RWPE1 (cell line): Measurements from ENCODE around the gene MCFD2.

Experiments
- CTCF ChIA-PET: fragments of 350-600 bp; sonication (Branson Sonifier 250); formaldehyde crosslinking; extraction: SDS; loops from one replicate; lab custom pipeline; 2021; lab: Yijun Ruan, JAX
- POLR2A ChIA-PET: fragments of 400-600 bp; formaldehyde crosslinking; extraction: SDS; loops from one replicate; lab custom pipeline; 2020; ENCODE audit warnings: antibody characterized with exemption; ENCODE audit not compliant: low non-redundant PET; lab: Yijun Ruan, JAX
- DNase-seq: peaks from one replicate; pipeline ENCODE4 v3.0.0; 2012; ENCODE audit warnings: low spot score
- H3K27ac ChIP-seq: fragments of 450-650 bp; 2 replicates; pipeline ENCODE4 v1.5.1; 2017
- CTCF ChIP-seq: fragments of 450-650 bp; conservative IDR thresholded peaks from 2 replicates; pipeline ENCODE4 v1.5.1; 2017; ENCODE audit warnings: low read depth, mild to moderate bottlenecking

Gene MCFD2

DNA sequence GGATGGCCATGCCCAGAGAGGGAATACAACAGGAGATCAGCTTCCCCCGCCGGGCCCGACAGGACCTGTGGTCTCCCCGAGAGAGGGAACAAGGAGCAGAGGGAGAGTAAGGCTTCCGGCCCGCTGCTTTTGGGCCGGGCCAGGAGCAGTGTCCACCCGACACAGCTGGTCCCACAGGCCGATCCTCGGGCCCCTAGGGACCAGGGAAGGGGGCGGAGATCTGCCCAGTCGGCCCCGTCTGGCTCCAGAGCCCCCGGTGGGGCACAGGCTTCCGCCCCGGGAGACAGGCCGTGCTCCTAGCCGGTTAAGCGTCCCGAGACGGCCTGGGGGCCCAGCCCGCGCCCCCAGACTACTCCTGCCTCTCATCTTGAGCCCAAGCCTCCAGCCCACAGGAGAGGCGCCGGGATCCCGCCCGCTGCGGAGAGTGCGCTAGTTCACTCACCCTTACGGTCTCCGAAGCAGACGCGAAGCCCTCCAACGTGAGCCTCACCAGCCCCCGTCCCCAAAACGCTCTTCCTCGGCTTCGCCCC is at the start of gene MCFD2:
Gene MCFD2 (minus strand): TSS at position 526 of the 530 bp plus-strand sequence. CDS start 6,635 bp downstream, outside the sequence.
- ChIA-PET POLR2A (no interaction called here), CTCF (interaction anchor here (0.6 kb wide), 1 partner anchor 9 kb away, joined by 3 read pairs; no protein-coding TSS in a partner anchor)

DNA sequence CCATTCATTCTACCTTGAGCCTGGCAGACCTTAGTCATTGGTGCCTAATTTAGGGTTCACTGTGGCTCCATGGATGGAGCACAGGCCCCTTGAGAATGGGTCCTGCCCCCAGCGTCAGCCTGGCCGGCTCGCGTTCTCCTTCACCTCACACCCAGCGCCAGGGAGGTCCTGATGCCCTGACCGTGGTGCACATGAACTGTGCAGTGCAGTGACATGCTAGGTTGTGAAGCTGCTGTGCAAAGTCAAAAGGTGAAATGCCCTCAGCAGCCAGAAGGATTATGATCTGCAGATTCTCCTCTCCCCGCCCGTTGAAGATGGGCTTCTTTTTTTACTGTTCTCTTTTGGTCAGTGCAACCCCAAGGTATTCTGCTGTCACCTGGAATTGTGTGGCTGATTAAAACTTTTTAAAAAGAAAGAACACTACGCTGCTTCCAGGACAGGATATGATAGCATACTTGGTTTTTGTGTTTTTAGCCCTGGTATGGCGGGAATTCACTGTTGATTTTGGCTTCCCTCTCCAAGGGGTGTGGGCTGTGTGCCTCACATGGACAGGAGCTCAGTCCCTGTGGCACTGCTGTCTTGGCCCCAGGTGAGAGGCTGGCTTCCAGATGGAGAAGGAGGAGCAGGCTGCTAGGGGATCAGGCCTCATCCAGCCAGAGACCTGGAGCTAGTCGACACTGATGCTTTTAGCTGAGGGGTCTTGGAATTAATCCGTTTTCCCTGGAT is 49.4 kb upstream of the MCFD2 start:
- ChIA-PET POLR2A (no interaction called here), CTCF (interaction anchor here (0.6 kb wide), 1 partner anchor 359 kb away, joined by 3 read pairs; no protein-coding TSS in a partner anchor)
- TF ChIP-seq CTCF = no peak
- peak overlapping the region; percentile 99 for H3K27ac ChIP-seq
- peak; percentile 51 for DNase-seq

More for the DNA sequence above, at the start of gene MCFD2:
- H3K27ac ChIP-seq = peak within 1 kb of the TSS; percentile 93
- no peak for TF ChIP-seq CTCF
- no peak for DNase-seq

DNA sequence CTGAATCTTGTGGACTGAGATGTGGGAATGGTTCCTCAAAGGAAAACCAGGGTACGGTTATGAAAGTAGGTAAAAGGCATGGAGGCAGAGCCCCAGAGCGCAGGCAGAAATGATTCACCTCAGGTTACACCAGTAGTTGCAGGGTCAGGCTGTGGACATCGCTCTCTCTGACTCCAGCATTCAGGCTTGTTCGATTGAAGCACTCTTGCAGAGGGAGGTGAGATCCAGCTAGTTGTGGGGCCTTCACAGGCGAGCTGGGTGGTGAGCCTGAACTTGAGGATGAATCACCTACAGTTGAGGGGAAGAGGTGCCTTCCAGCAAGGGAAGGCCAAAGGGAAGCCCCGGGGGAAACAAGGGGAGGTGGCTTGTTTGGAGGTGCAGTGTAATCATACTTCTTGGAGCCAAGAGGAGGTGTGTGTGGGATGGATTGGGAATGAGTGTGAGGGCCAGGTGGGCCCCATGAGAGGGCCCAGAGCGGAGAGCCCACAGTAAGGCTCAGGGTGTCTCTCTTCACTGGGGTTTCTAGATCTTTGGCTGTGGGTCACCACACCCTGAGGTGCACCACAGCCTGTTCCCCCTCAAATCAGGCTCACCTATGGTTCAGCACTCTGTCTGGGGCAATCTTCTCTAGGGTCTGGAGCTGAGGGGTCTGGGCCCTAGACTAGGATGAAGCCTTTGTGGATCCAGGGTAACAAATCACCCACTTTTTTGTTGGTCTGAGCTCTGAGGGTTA is 48.5 kb upstream of the MCFD2 start:
- peak overlapping the region; percentile 99 for H3K27ac ChIP-seq
- CTCF ChIA-PET = no interaction called here
- TF ChIP-seq CTCF = no peak
- peak; percentile 71 for DNase-seq
- POLR2A ChIA-PET = no interaction called here

GRCh38 chr2:46963210-46963609 is 47.6 kb upstream of the MCFD2 start:
- H3K27ac ChIP-seq = peak overlapping the region; percentile 99
- ChIA-PET POLR2A (no interaction called here), CTCF (interaction anchor here (0.7 to 1.1 kb wide), 2 partner anchors 8 to 20 kb away, joined by 3 read pairs; no protein-coding TSS in a partner anchor)
- no peak for TF ChIP-seq CTCF
- no peak for DNase-seq

GRCh38 chr2:46962751-46963150 is 47.1 kb upstream of the MCFD2 start:
- TF ChIP-seq CTCF = no peak
- H3K27ac ChIP-seq = peak overlapping the region; percentile 99
- DNase-seq = no peak
- ChIA-PET CTCF (interaction anchor here (0.6 to 1.1 kb wide), 2 partner anchors 20 to 442 kb away, joined by 3 read pairs; no protein-coding TSS in a partner anchor), POLR2A (no interaction called here)

GRCh38 chr2:46960618-46961017 is 45.0 kb upstream of the MCFD2 start:
- peak overlapping the region; percentile 6 for H3K27ac ChIP-seq
- DNase-seq = no peak
- ChIA-PET POLR2A (no interaction called here), CTCF (no interaction called here)
- no peak for TF ChIP-seq CTCF
